Liver (tissue), 9 donors: ENCODE results near the gene ID3. TPM values are rescaled to one million over a fixed set of nuclear protein-coding genes. Genes with fewer than 3 reads are reported as not detected.

Experiments used
- DNase-seq: peaks from one replicate; pipeline ENCODE4 v3.0.0-alpha.2; 2017; ENCODE audit warnings: low spot score
- H3K27ac ChIP-seq, 2 donors: one replicate each; pipeline ENCODE4 v1.7.0; 2013; ENCODE audit warnings: inconsistent platforms in 2 of 2, low read length in 2 of 2, control low read depth in 1 of 2, low read depth in 1 of 2, mild to moderate bottlenecking in 1 of 2
- H3K27me3 ChIP-seq, 4 donors: one replicate each; pipeline versions ENCODE4 v1.6.1 to v1.7.0; 2013; ENCODE audit warnings: low read length in 3 of 4, inconsistent platforms in 1 of 4, mild to moderate bottlenecking in 1 of 4, moderate library complexity in 1 of 4; ENCODE audit not compliant: control insufficient read depth in 4 of 4, insufficient read depth in 4 of 4
- H3K36me3 ChIP-seq, 4 donors: one replicate each; pipeline versions ENCODE4 v1.6.1 to v1.7.0; 2013; ENCODE audit warnings: low read length in 3 of 4, mild to moderate bottlenecking in 3 of 4, low read depth in 1 of 4, moderate library complexity in 1 of 4; ENCODE audit not compliant: control insufficient read depth in 4 of 4, insufficient read depth in 3 of 4
- H3K4me1 ChIP-seq, 4 donors: one replicate each; pipeline versions ENCODE4 v1.6.1 to v1.7.0; 2013; ENCODE audit warnings: low read length in 3 of 4, mild to moderate bottlenecking in 3 of 4, moderate library complexity in 1 of 4; ENCODE audit not compliant: control insufficient read depth in 4 of 4, insufficient read depth in 4 of 4
- H3K4me3 ChIP-seq, 3 donors: one replicate each; pipeline versions ENCODE4 v1.6.1 to v1.7.0; 2013; ENCODE audit warnings: low read length in 3 of 3, control low read depth in 1 of 3, low read depth in 1 of 3, mild to moderate bottlenecking in 1 of 3
- H3K9ac ChIP-seq, 2 donors: one replicate each; pipeline ENCODE4 v1.7.0; 2013; ENCODE audit warnings: low read length in 2 of 2, mild to moderate bottlenecking in 2 of 2, moderate library complexity in 2 of 2, control low read depth in 1 of 2, low read depth in 1 of 2
- H3K9me3 ChIP-seq, 4 donors: one replicate each; pipeline versions ENCODE4 v1.6.1 to v1.7.0; 2013; ENCODE audit warnings: low read length in 3 of 4; ENCODE audit not compliant: control insufficient read depth in 4 of 4
- ATF3 ChIP-seq: IDR thresholded peaks from 2 replicates; pipeline ENCODE4 v1.6.1; 2016; ENCODE audit warnings: antibody characterized with exemption
- EGR1 ChIP-seq, 2 donors: IDR thresholded peaks; 2 replicates each; pipeline ENCODE4 v1.6.1; 2016 to 2018; ENCODE audit warnings: antibody characterized with exemption in 2 of 2, low read depth in 2 of 2
- FOXA1 ChIP-seq: IDR thresholded peaks from 2 replicates; pipeline ENCODE4 v1.6.1; 2016; ENCODE audit warnings: antibody characterized with exemption
- FOXA2 ChIP-seq: IDR thresholded peaks from 2 replicates; pipeline ENCODE4 v1.6.1; 2016; ENCODE audit warnings: antibody characterized with exemption
- GABPA ChIP-seq, 2 donors: IDR thresholded peaks in 1 of 2; conservative IDR thresholded peaks in 1 of 2; 2 replicates each; pipeline ENCODE4 v1.6.1; 2016; ENCODE audit warnings: antibody characterized with exemption in 2 of 2, mild to moderate bottlenecking in 1 of 2, moderate library complexity in 1 of 2
- HNF4A ChIP-seq, 2 donors: conservative IDR thresholded peaks; 2 replicates each; pipeline ENCODE4 v1.6.1; 2016; ENCODE audit warnings: antibody characterized with exemption in 2 of 2, mild to moderate bottlenecking in 2 of 2
- HNF4G ChIP-seq: IDR thresholded peaks from 2 replicates; pipeline ENCODE4 v1.6.1; 2016; ENCODE audit warnings: antibody characterized with exemption
- JUND ChIP-seq, 2 donors: IDR thresholded peaks; 2 replicates each; pipeline ENCODE4 v1.6.1; 2016; ENCODE audit warnings: antibody characterized with exemption in 2 of 2
- MAX ChIP-seq: IDR thresholded peaks from 2 replicates; pipeline ENCODE4 v1.6.1; 2016; ENCODE audit warnings: antibody characterized with exemption
- NR2F2 ChIP-seq: IDR thresholded peaks from 2 replicates; pipeline ENCODE4 v1.6.1; 2016; ENCODE audit warnings: antibody characterized with exemption
- RAD21 ChIP-seq, 2 donors: IDR thresholded peaks; 2 replicates each; pipeline ENCODE4 v1.6.1; 2016; ENCODE audit warnings: antibody characterized with exemption in 2 of 2, mild to moderate bottlenecking in 2 of 2
- RXRA ChIP-seq, 2 donors: IDR thresholded peaks; 2 replicates each; pipeline ENCODE4 v1.6.1; 2017 to 2018; ENCODE audit warnings: antibody characterized with exemption in 2 of 2, mild to moderate bottlenecking in 1 of 2
- SP1 ChIP-seq: IDR thresholded peaks from 2 replicates; pipeline ENCODE4 v1.6.1; 2018; ENCODE audit warnings: antibody characterized with exemption, mild to moderate bottlenecking
- TAF1 ChIP-seq: conservative IDR thresholded peaks from 2 replicates; pipeline ENCODE4 v1.6.1; 2016; ENCODE audit warnings: antibody characterized with exemption, mild to moderate bottlenecking
- YY1 ChIP-seq: IDR thresholded peaks from 2 replicates; pipeline ENCODE4 v1.6.1; 2016; ENCODE audit warnings: antibody characterized with exemption, mild to moderate bottlenecking
- WGBS: extraction: QIAGEN DNeasy Blood & Tissue Kit; methylation state at CpG from one replicate; pipeline ENCODE4 v1.1.7; 2013; 5-methylcytosine and 5-hydroxymethylcytosine counted together
- polyA plus RNA-seq, 2 donors: library from polyadenylated mRNA; stranded (reverse) in 1 of 2; unstranded in 1 of 2; fragments of 200-250 nt in 1 of 2; fragments of >200 nt in 1 of 2; fragmentation: Nextera tagmentation in 1 of 2; extraction: Ambion mirVana in 1 of 2; gene quantifications; one replicate each; pipeline versions ENCODE4 v1.2.1 to v1.2.3, GENCODE V29; 2013 to 2015
- total RNA-seq, 2 donors: library from RNA; depleted of rRNA; stranded (reverse); fragments of >200 nt; gene quantifications; one replicate each; pipeline ENCODE4 v1.2.3, GENCODE V29; 2014
- TF ChIP-seq, protein P1 (sequence below): IDR thresholded peaks from 2 replicates; pipeline ENCODE4 v1.6.1; 2016; ENCODE audit warnings: antibody characterized with exemption
- TF ChIP-seq, protein P2 (sequence below): fragments of 150-350 bp; IDR thresholded peaks from 2 replicates; pipeline ENCODE4 v1.5.1; 2017; ENCODE audit warnings: improper control_type of control experiment, low read depth, low read length; ENCODE audit not compliant: missing input control
- TF ChIP-seq, protein P3 (sequence below): IDR thresholded peaks from 2 replicates; pipeline ENCODE4 v1.6.1; 2016; ENCODE audit warnings: antibody characterized with exemption, mild to moderate bottlenecking
- donor health status: healthy.
- donor health status: healthy.
- donor health status: healthy.
- donor health status: healthy.
- donor health status: healthy.

The ID3 gene
- total and polyA plus RNA-seq, 4 donors: 21.6 to 42.6 (median 37.9) TPM

- DNase-seq: no peak
- no peaks in the 10 kb centered on the region for H3K27me3 ChIP-seq
- H3K9me3 ChIP-seq: no peaks in the 10 kb centered on the region
- H3K4me1 ChIP-seq: no peaks in the 10 kb centered on the region
- no peak overlapping the region for H3K4me3 ChIP-seq
- H3K27ac ChIP-seq: peak overlapping the region in 1 of 2 donors; percentile 13
- TF ChIP-seq GABPA (IDR thresholded peaks at IDR 0.05 in 1 of 2, conservative IDR thresholded peaks at IDR 0.05 in 1 of 2) (no peak), EGR1 (IDR thresholded peaks at IDR 0.05; ENCODE audit: low read depth in 2 of 2) (no peak), ATF3 (no peak), TAF1 (no peak), MAX (no peak), FOXA1 (no peak), JUND (IDR thresholded peaks at IDR 0.05) (no peak), HNF4G (no peak), RAD21 (IDR thresholded peaks at IDR 0.05) (no peak), SP1 (no peak), FOXA2 (no peak), NR2F2 (no peak), YY1 (no peak), HNF4A (conservative IDR thresholded peaks at IDR 0.05) (no peak), RXRA (IDR thresholded peaks at IDR 0.05) (no peak)
- TF ChIP-seq, protein P1, sequence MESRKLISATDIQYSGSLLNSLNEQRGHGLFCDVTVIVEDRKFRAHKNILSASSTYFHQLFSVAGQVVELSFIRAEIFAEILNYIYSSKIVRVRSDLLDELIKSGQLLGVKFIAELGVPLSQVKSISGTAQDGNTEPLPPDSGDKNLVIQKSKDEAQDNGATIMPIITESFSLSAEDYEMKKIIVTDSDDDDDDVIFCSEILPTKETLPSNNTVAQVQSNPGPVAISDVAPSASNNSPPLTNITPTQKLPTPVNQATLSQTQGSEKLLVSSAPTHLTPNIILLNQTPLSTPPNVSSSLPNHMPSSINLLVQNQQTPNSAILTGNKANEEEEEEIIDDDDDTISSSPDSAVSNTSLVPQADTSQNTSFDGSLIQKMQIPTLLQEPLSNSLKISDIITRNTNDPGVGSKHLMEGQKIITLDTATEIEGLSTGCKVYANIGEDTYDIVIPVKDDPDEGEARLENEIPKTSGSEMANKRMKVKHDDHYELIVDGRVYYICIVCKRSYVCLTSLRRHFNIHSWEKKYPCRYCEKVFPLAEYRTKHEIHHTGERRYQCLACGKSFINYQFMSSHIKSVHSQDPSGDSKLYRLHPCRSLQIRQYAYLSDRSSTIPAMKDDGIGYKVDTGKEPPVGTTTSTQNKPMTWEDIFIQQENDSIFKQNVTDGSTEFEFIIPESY: no peak
- TF ChIP-seq, protein P2, sequence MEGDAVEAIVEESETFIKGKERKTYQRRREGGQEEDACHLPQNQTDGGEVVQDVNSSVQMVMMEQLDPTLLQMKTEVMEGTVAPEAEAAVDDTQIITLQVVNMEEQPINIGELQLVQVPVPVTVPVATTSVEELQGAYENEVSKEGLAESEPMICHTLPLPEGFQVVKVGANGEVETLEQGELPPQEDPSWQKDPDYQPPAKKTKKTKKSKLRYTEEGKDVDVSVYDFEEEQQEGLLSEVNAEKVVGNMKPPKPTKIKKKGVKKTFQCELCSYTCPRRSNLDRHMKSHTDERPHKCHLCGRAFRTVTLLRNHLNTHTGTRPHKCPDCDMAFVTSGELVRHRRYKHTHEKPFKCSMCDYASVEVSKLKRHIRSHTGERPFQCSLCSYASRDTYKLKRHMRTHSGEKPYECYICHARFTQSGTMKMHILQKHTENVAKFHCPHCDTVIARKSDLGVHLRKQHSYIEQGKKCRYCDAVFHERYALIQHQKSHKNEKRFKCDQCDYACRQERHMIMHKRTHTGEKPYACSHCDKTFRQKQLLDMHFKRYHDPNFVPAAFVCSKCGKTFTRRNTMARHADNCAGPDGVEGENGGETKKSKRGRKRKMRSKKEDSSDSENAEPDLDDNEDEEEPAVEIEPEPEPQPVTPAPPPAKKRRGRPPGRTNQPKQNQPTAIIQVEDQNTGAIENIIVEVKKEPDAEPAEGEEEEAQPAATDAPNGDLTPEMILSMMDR: no peak
- TF ChIP-seq, protein P3, sequence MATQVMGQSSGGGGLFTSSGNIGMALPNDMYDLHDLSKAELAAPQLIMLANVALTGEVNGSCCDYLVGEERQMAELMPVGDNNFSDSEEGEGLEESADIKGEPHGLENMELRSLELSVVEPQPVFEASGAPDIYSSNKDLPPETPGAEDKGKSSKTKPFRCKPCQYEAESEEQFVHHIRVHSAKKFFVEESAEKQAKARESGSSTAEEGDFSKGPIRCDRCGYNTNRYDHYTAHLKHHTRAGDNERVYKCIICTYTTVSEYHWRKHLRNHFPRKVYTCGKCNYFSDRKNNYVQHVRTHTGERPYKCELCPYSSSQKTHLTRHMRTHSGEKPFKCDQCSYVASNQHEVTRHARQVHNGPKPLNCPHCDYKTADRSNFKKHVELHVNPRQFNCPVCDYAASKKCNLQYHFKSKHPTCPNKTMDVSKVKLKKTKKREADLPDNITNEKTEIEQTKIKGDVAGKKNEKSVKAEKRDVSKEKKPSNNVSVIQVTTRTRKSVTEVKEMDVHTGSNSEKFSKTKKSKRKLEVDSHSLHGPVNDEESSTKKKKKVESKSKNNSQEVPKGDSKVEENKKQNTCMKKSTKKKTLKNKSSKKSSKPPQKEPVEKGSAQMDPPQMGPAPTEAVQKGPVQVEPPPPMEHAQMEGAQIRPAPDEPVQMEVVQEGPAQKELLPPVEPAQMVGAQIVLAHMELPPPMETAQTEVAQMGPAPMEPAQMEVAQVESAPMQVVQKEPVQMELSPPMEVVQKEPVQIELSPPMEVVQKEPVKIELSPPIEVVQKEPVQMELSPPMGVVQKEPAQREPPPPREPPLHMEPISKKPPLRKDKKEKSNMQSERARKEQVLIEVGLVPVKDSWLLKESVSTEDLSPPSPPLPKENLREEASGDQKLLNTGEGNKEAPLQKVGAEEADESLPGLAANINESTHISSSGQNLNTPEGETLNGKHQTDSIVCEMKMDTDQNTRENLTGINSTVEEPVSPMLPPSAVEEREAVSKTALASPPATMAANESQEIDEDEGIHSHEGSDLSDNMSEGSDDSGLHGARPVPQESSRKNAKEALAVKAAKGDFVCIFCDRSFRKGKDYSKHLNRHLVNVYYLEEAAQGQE: no peak
- no peak overlapping the region for H3K9ac ChIP-seq
- no peaks in the 10 kb centered on the region for H3K36me3 ChIP-seq
- WGBS: 75% methylated on average over 3 of the region's 3 CpGs
Measured at GRCh38 chr1:23524163-23524562, 35.1 kb downstream of the ID3 start.
